ENCODE measurements around the gene KRTDAP.

KRTDAP gene

DNA sequence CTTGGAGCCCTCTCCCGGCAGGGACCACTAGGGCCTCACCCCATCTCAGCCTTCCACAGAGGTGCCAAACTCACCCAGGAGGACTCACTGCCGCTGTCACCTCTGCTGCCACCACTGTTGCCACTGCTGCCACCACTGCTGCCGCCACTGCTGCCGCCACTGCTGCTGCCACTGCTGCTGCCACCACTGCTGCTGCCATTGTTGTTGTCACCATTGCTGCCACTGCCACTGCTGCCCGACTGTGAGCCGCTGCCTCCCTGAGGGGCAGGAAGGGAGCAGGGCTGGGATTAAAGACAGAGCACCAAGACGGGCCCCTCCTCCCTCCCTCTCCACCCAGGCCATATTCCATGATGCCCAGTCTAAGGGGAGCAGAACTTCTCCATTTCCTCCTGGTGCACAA, 21.1 kb upstream of the KRTDAP start:
- peaks cover 86% of the 10 kb centered on the region for H3K27me3 ChIP-seq
- H3K36me3 ChIP-seq, result no peaks in the 10 kb centered on the region
- no peak overlapping the region for H3K27ac ChIP-seq
- H3K9me3 ChIP-seq, result no peaks in the 10 kb centered on the region
- TF ChIP-seq, protein P1, sequence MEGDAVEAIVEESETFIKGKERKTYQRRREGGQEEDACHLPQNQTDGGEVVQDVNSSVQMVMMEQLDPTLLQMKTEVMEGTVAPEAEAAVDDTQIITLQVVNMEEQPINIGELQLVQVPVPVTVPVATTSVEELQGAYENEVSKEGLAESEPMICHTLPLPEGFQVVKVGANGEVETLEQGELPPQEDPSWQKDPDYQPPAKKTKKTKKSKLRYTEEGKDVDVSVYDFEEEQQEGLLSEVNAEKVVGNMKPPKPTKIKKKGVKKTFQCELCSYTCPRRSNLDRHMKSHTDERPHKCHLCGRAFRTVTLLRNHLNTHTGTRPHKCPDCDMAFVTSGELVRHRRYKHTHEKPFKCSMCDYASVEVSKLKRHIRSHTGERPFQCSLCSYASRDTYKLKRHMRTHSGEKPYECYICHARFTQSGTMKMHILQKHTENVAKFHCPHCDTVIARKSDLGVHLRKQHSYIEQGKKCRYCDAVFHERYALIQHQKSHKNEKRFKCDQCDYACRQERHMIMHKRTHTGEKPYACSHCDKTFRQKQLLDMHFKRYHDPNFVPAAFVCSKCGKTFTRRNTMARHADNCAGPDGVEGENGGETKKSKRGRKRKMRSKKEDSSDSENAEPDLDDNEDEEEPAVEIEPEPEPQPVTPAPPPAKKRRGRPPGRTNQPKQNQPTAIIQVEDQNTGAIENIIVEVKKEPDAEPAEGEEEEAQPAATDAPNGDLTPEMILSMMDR (IDR thresholded peaks at IDR 0.05), result no peak
- H3K4me1 ChIP-seq (ENCODE audit: control insufficient read depth in 1 of 2, insufficient read depth in 1 of 2, low read depth in 1 of 2, low read length in 1 of 2), result peaks cover 0 to 5% of the 10 kb centered on the region in 2 experiments
- H3K4me3 ChIP-seq (ENCODE audit: low read depth in 1 of 2, low read length in 1 of 2), result no peak overlapping the region

DNA sequence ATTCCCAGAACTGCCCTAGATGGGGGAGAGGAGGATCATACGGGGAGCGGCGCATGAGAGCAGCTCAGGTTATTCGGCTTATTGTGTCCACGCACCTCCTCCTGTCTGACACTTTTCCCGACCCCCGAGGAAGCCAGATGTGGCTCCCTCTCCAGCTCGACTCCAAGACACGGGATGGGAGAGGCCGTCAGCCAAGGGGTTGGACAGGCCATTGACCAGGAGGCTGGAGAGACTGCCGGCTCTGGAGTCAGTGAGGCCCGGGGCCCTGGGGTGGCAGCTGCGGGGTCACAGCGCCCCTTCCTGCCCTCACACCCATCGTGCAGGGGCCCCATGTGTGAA, 20.3 kb upstream of the KRTDAP start:
- TF ChIP-seq, protein P1 (IDR thresholded peaks at IDR 0.05), result no peak
- no peak overlapping the region for H3K4me3 ChIP-seq (ENCODE audit: low read depth in 1 of 2, low read length in 1 of 2)

DNA sequence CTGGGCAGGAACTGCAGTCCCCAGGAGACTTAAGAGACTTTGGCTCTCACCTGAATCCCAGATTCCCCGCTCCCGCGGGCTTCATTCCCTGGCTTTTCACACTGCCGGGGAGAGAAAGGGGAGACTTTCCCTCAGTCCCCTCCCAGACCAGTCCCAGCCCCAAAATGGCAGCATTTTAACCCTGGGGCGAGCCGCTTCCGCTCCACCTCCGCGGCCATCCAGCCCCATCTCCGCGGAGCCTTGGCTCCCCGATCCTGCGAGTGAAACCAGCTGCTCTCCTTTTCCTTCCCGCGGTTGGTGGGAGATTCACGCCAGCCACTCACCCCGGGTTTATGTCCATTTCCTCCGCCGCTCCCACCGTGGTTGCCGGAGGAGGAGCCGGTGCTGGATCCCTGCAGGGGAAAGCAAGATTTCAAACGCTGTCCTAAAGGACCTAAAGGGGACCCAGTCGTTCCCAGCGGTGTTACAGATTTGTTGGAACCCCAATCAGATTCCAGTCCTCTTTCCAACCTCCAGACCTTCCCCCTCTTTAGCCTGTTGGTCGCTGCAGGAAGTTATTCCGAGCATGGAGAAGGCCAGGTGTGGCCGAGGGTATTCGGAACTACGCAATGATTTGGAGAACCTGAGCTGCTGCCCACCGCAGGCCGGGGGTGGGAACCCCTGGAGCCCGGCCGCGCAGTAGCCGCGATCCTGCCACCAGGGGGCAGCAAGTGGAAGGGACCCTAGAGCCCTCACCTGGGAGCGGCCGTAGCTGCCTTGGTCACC, 19.8 kb upstream of the KRTDAP start:
- Histone ChIP-seq H3K9me3 (no peaks in the 10 kb centered on the region), H3K4me3 (ENCODE audit: low read depth in 1 of 2, low read length in 1 of 2) (no peak overlapping the region), H3K4me1 (ENCODE audit: control insufficient read depth in 1 of 2, insufficient read depth in 1 of 2, low read depth in 1 of 2, low read length in 1 of 2) (peaks cover 0 to 5% of the 10 kb centered on the region in 2 experiments), H3K36me3 (no peaks in the 10 kb centered on the region), H3K27ac (no peak overlapping the region), H3K27me3 (peaks cover 99% of the 10 kb centered on the region)
- TF ChIP-seq, protein P1 (IDR thresholded peaks at IDR 0.05), result peak; percentile 82

More for the DNA sequence above, 20.3 kb upstream of the KRTDAP start:
- H3K27ac ChIP-seq, result no peak overlapping the region
- no peaks in the 10 kb centered on the region for H3K36me3 ChIP-seq
- peaks cover 0 to 5% of the 10 kb centered on the region in 2 experiments for H3K4me1 ChIP-seq (ENCODE audit: control insufficient read depth in 1 of 2, insufficient read depth in 1 of 2, low read depth in 1 of 2, low read length in 1 of 2)
- H3K9me3 ChIP-seq, result no peaks in the 10 kb centered on the region
- peaks cover 94% of the 10 kb centered on the region for H3K27me3 ChIP-seq

- H3K4me3 ChIP-seq (ENCODE audit: low read depth in 1 of 2, low read length in 1 of 2), result no peak overlapping the region
- H3K9me3 ChIP-seq, result no peaks in the 10 kb centered on the region
- peaks cover 0 to 5% of the 10 kb centered on the region in 2 experiments for H3K4me1 ChIP-seq (ENCODE audit: control insufficient read depth in 1 of 2, insufficient read depth in 1 of 2, low read depth in 1 of 2, low read length in 1 of 2)
- H3K27me3 ChIP-seq, result peaks cover 93% of the 10 kb centered on the region
- H3K36me3 ChIP-seq, result no peaks in the 10 kb centered on the region
- TF ChIP-seq, protein P1 (IDR thresholded peaks at IDR 0.05), result no peak
- H3K27ac ChIP-seq, result no peak overlapping the region
Measured at GRCh38 chr19:35509018-35509652, 18.9 kb upstream of the KRTDAP start.

- Histone ChIP-seq H3K9me3 (no peaks in the 10 kb centered on the region), H3K36me3 (no peaks in the 10 kb centered on the region), H3K27me3 (peaks cover 87% of the 10 kb centered on the region), H3K27ac (no peak overlapping the region), H3K4me3 (ENCODE audit: low read depth in 1 of 2, low read length in 1 of 2) (no peak overlapping the region), H3K4me1 (ENCODE audit: control insufficient read depth in 1 of 2, insufficient read depth in 1 of 2, low read depth in 1 of 2, low read length in 1 of 2) (peaks cover 0 to 5% of the 10 kb centered on the region in 2 experiments)
- TF ChIP-seq, protein P1 (IDR thresholded peaks at IDR 0.05), result no peak
Measured at GRCh38 chr19:35508129-35508528, 17.9 kb upstream of the KRTDAP start.

All from neutrophil (primary cell).